GM21390 (cell line): ENCODE data around the gene ZNF280A.

ENCODE experiments used
- ATAC-seq: cut with Tn5 transposase; IDR thresholded peaks from one replicate; pipeline ENCODE4 v1.9.1; 2021; ENCODE audit not compliant: unreplicated experiment

The ZNF280A gene

GRCh38 chr22:22520020-22520656 is at the start of gene ZNF280A:
Gene ZNF280A, minus strand, starts transcription at chr22:22520270. Its CDS starts 4,640 bp downstream, at chr22:22515630.
- ATAC-seq = no peak

GRCh38 chr22:22569218-22569617 is 49.1 kb upstream of the ZNF280A start:
- no peak for ATAC-seq

- no peak for ATAC-seq
Measured at GRCh38 chr22:22565981-22566380, 45.9 kb upstream of the ZNF280A start.

- no peak for ATAC-seq
Measured at GRCh38 chr22:22558972-22559603, 39.0 kb upstream of the ZNF280A start, which contains the start of gene PRAME. Gene PRAME, minus strand, starts transcription at chr22:22559265. Its CDS starts 2,433 bp downstream, at chr22:22556832.

- ATAC-seq = no peak
Measured at GRCh38 chr22:22558071-22558971, 38.3 kb upstream of the ZNF280A start.

GRCh38 chr22:22556995-22557925 is 37.2 kb upstream of the ZNF280A start:
- no peak for ATAC-seq

- no peak for ATAC-seq
Measured at GRCh38 chr22:22556578-22556977, 36.5 kb upstream of the ZNF280A start.

- ATAC-seq = no peak
Measured at GRCh38 chr22:22555596-22555995, 35.5 kb upstream of the ZNF280A start.

- no peak for ATAC-seq
Measured at GRCh38 chr22:22554587-22555284, 34.7 kb upstream of the ZNF280A start.

GRCh38 chr22:22553735-22554586 is 33.9 kb upstream of the ZNF280A start:
- no peak for ATAC-seq

GRCh38 chr22:22553141-22553540 is 33.1 kb upstream of the ZNF280A start:
- ATAC-seq = no peak

GRCh38 chr22:22552630-22553029 is 32.6 kb upstream of the ZNF280A start:
- no peak for ATAC-seq

- ATAC-seq = no peak
Measured at GRCh38 chr22:22550789-22551434, 30.8 kb upstream of the ZNF280A start.

- no peak for ATAC-seq
Measured at GRCh38 chr22:22548910-22549309, 28.8 kb upstream of the ZNF280A start.

- no peak for ATAC-seq
Measured at GRCh38 chr22:22548317-22548716, 28.2 kb upstream of the ZNF280A start.

- no peak for ATAC-seq
Measured at GRCh38 chr22:22547692-22548300, 27.7 kb upstream of the ZNF280A start.

- ATAC-seq = no peak
Measured at GRCh38 chr22:22547226-22547625, 27.2 kb upstream of the ZNF280A start.

- no peak for ATAC-seq
Measured at GRCh38 chr22:22546490-22546889, 26.4 kb upstream of the ZNF280A start.
